ENCODE results near the gene STK31.
"Not testable (repeated sequence)": the region's sequence is repeated elsewhere in the genome, so short reads cannot be mapped to it uniquely, and the experiment has no call there.

Gene STK31

DNA sequence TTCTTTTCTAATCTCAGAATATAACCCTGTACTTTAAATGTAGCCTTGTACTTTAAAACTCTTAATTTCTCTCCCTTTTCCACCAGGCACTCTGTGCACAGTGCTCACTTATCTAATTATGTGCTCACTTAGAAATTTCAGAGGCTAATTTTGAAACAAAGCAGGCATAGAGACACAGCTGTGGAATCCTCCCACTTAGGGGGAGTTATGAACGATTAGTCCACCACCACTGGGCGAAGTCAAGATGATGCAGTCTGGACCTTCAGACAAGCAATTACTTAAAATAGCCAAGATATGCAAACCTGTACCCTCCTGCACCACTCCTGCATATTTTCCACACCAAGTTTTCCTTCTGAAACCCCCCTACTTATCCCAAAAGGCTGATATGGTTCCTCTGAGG is 143.0 kb downstream of the STK31 start:
- TF ChIP-seq, protein P1, sequence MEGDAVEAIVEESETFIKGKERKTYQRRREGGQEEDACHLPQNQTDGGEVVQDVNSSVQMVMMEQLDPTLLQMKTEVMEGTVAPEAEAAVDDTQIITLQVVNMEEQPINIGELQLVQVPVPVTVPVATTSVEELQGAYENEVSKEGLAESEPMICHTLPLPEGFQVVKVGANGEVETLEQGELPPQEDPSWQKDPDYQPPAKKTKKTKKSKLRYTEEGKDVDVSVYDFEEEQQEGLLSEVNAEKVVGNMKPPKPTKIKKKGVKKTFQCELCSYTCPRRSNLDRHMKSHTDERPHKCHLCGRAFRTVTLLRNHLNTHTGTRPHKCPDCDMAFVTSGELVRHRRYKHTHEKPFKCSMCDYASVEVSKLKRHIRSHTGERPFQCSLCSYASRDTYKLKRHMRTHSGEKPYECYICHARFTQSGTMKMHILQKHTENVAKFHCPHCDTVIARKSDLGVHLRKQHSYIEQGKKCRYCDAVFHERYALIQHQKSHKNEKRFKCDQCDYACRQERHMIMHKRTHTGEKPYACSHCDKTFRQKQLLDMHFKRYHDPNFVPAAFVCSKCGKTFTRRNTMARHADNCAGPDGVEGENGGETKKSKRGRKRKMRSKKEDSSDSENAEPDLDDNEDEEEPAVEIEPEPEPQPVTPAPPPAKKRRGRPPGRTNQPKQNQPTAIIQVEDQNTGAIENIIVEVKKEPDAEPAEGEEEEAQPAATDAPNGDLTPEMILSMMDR (IDR thresholded peaks at IDR 0.05; ENCODE audit: control extremely low read depth, extremely low read depth, low read depth, missing control alignments): no peak
- POLR2A ChIA-PET: no interaction called here
- DNase-seq (ENCODE audit: extremely low spot score): no peak
- CTCF ChIA-PET: interaction anchor here (1.0 to 3.6 kb wide), 2 partner anchors 10 to 16 kb away, joined by 3 to 12 read pairs; no protein-coding TSS in a partner anchor

DNA sequence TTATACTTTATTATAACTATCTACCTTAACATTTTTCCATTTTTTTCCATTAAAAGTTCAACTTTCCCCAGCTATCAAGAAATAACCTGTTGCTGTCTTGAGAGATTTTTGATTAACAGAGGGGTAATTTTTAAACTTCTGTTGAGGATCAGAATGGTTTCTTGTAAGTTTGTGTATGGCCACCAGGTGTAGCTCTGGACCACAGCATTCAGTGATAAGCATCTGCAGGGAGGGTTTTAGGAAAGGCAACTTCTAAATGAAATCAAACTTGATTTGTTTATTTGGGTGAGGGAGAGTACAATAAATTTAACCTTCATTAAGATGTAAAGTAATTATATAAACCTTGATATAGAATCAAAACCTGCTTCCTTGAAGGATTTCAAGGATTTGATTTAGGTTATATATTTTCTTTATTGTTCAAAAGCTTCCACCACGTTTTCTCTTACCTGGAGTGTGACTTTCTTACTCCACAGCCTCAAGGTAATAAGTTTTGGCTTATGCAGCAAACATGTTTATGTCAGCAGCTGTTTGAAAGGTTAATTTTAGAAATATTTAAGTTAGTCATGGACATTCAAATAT is 153.3 kb downstream of the STK31 start:
- TF ChIP-seq, protein P1 (IDR thresholded peaks at IDR 0.05; ENCODE audit: control extremely low read depth, extremely low read depth, low read depth, missing control alignments): peak; percentile 28
- ChIA-PET CTCF (interaction anchor here (1.2 to 2.9 kb wide), 4 partner anchors 10 to 519 kb away, joined by 3 to 12 read pairs (median 4); no protein-coding TSS in a partner anchor), POLR2A (no interaction called here)
- no peak for DNase-seq (ENCODE audit: extremely low spot score)

GRCh38 chr7:23864973-23865372 is 155.0 kb downstream of the STK31 start:
- TF ChIP-seq, protein P1 (IDR thresholded peaks at IDR 0.05; ENCODE audit: control extremely low read depth, extremely low read depth, low read depth, missing control alignments): no peak
- ChIA-PET POLR2A (no interaction called here), CTCF (interaction anchor here (2.1 to 2.9 kb wide), 2 partner anchors 11 to 15 kb away, joined by 5 to 12 read pairs; no protein-coding TSS in a partner anchor)
- no peak for DNase-seq (ENCODE audit: extremely low spot score)

GRCh38 chr7:23873306-23873705 is 163.3 kb downstream of the STK31 start:
- ChIA-PET CTCF (interaction anchor here (1.0 kb wide), 1 partner anchor 12 kb away, joined by 3 read pairs; no protein-coding TSS in a partner anchor), POLR2A (no interaction called here)
- TF ChIP-seq, protein P1 (IDR thresholded peaks at IDR 0.05; ENCODE audit: control extremely low read depth, extremely low read depth, low read depth, missing control alignments): no peak
- DNase-seq (ENCODE audit: extremely low spot score): no peak

DNA sequence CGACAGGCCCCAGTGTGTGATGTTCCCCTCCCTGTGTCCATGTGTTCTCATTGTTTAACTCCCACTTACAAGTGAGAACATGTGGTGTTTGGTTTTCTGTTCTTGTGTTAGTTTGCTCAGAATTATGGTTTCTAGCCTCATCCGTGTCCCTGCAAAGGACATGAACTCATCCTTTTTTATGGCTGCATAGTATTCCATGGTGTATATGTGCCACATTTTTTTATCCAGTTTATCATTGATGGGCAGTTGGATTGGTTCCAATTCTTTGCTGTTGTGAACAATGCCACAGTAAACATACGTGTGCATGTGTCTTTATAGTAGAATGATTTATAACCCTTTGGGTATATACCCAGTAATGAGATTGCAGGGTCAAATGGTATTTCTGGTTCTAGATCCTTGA is 166.5 kb downstream of the STK31 start:
- CTCF ChIA-PET; POLR2A ChIA-PET; DNase-seq (ENCODE audit: extremely low spot score): not testable (repeated sequence)

All from GM10248 (cell line).